HEK293 (cell line): ENCODE data around the gene DIP2B.

ENCODE experiments used
- CTCF ChIA-PET: fragments of 350-600 bp; formaldehyde crosslinking; extraction: SDS; loops from one replicate; lab custom pipeline; 2021; ENCODE audit warnings: antibody characterized with exemption; lab: Yijun Ruan, JAX
- POLR2A ChIA-PET: fragments of 300-600 bp; formaldehyde crosslinking; extraction: SDS; loops from one replicate; lab custom pipeline; 2020; ENCODE audit warnings: antibody characterized with exemption, inconsistent platforms; lab: Yijun Ruan, JAX
- H3K27ac ChIP-seq: fragments of 200-500 bp; sonication (Bioruptor generic); 2 replicates; pipeline ENCODE4 v1.5.1; 2014; ENCODE audit warnings: low read depth, low read length, control low read depth, inconsistent platforms; ENCODE audit errors: extremely low read depth
- H3K36me3 ChIP-seq, 2 experiments: fragments of 200-500 bp in 1 of 2; sonication (Bioruptor generic) in 1 of 2; 1 replicate in 1 of 2; 2 replicates in 1 of 2; pipeline ENCODE4 v1.5.1; 2014 to 2017; ENCODE audit warnings: inconsistent platforms in 2 of 2, low read length in 2 of 2; ENCODE audit not compliant: control insufficient read depth in 2 of 2, insufficient read depth in 1 of 2
- H3K4me1 ChIP-seq: fragments of 200-500 bp; sonication (Bioruptor generic); 2 replicates; pipeline ENCODE4 v1.5.1; 2014; ENCODE audit warnings: mild to moderate bottlenecking, low read length, inconsistent platforms; ENCODE audit not compliant: control insufficient read depth, insufficient read depth
- H3K4me3 ChIP-seq: 2 replicates; pipeline ENCODE4 v1.5.1; 2011; ENCODE audit warnings: low read depth, mild to moderate bottlenecking, control low read depth, low read length, moderate library complexity
- H3K9me3 ChIP-seq: fragments of 200-500 bp; sonication (Bioruptor generic); 2 replicates; pipeline ENCODE4 v1.5.1; 2014; ENCODE audit warnings: low read depth, low read length, inconsistent platforms; ENCODE audit not compliant: control insufficient read depth, insufficient read depth
- EGR2 ChIP-seq: fragments of 450-650 bp; formaldehyde crosslinking; IDR thresholded peaks from 2 replicates; pipeline ENCODE4 v1.5.1; 2016; ENCODE audit warnings: low read depth, missing biosample characterization, missing genetic modification characterization
- GLI2 ChIP-seq: fragments of 450-650 bp; formaldehyde crosslinking; IDR thresholded peaks from 2 replicates; pipeline ENCODE4; 2017; ENCODE audit warnings: missing biosample characterization, missing genetic modification characterization, low read depth, borderline replicate concordance
- IKZF3 ChIP-seq: fragments of 450-650 bp; IDR thresholded peaks from 2 replicates; pipeline ENCODE4 v1.5.0; 2018; ENCODE audit warnings: missing biosample characterization, mild to moderate bottlenecking, missing genetic modification characterization, moderate library complexity
- KLF8 ChIP-seq: fragments of 450-650 bp; formaldehyde crosslinking; IDR thresholded peaks from 2 replicates; pipeline ENCODE4 v1.5.1; 2016; ENCODE audit warnings: missing biosample characterization, missing genetic modification characterization
- MYNN ChIP-seq: fragments of 450-650 bp; formaldehyde crosslinking; IDR thresholded peaks from 2 replicates; pipeline ENCODE4 v1.5.1; 2016; ENCODE audit warnings: missing biosample characterization, missing genetic modification characterization, borderline replicate concordance
- MZF1 ChIP-seq: fragments of 450-650 bp; formaldehyde crosslinking; IDR thresholded peaks from 2 replicates; pipeline ENCODE4 v1.5.1; 2017; ENCODE audit warnings: missing biosample characterization, missing genetic modification characterization, borderline replicate concordance
- REPIN1 ChIP-seq: fragments of 450-650 bp; formaldehyde crosslinking; IDR thresholded peaks from 2 replicates; pipeline ENCODE4 v1.5.1; 2017; ENCODE audit warnings: missing biosample characterization, missing genetic modification characterization, low read depth
- ZBTB48 ChIP-seq: fragments of 450-650 bp; formaldehyde crosslinking; IDR thresholded peaks from 2 replicates; pipeline ENCODE4 v1.5.1; 2016; ENCODE audit warnings: missing biosample characterization, missing genetic modification characterization
- ZFP37 ChIP-seq: fragments of 450-650 bp; formaldehyde crosslinking; IDR thresholded peaks from 2 replicates; pipeline ENCODE4 v1.5.1; 2016; ENCODE audit warnings: missing biosample characterization, missing genetic modification characterization
- ZIC2 ChIP-seq: fragments of 450-650 bp; formaldehyde crosslinking; IDR thresholded peaks from 2 replicates; pipeline ENCODE4 v1.5.1; 2016; ENCODE audit warnings: missing biosample characterization, missing genetic modification characterization
- ZNF175 ChIP-seq: fragments of 450-650 bp; formaldehyde crosslinking; IDR thresholded peaks from 2 replicates; pipeline ENCODE4 v1.5.1; 2016; ENCODE audit warnings: missing biosample characterization, missing genetic modification characterization
- ZNF335 ChIP-seq: fragments of 450-650 bp; formaldehyde crosslinking; conservative IDR thresholded peaks from 2 replicates; pipeline ENCODE4 v1.5.1; 2016; ENCODE audit warnings: missing biosample characterization, missing genetic modification characterization
- ZNF433 ChIP-seq: fragments of 450-650 bp; formaldehyde crosslinking; IDR thresholded peaks from 2 replicates; pipeline ENCODE4 v1.5.1; 2016; ENCODE audit warnings: missing biosample characterization, missing genetic modification characterization, low read depth
- ZNF473 ChIP-seq: fragments of 450-650 bp; formaldehyde crosslinking; IDR thresholded peaks from 2 replicates; pipeline ENCODE4 v1.5.1; 2017; ENCODE audit warnings: missing biosample characterization, missing genetic modification characterization
- ZNF654 ChIP-seq: fragments of 450-650 bp; formaldehyde crosslinking; IDR thresholded peaks from 2 replicates; pipeline ENCODE4 v1.5.1; 2016; ENCODE audit warnings: low read depth, missing biosample characterization, missing genetic modification characterization
- ZNF664 ChIP-seq: fragments of 450-650 bp; formaldehyde crosslinking; IDR thresholded peaks from 2 replicates; pipeline ENCODE4 v1.5.1; 2016; ENCODE audit warnings: missing biosample characterization, missing genetic modification characterization
- ZSCAN23 ChIP-seq: fragments of 450-650 bp; formaldehyde crosslinking; IDR thresholded peaks from 2 replicates; pipeline ENCODE4 v1.5.1; 2016; ENCODE audit warnings: missing biosample characterization, missing genetic modification characterization
- TF ChIP-seq, protein P1 (sequence below): fragments of 450-650 bp; formaldehyde crosslinking; IDR thresholded peaks from 2 replicates; pipeline ENCODE4 v1.5.1; 2017; ENCODE audit warnings: missing biosample characterization, missing genetic modification characterization
- TF ChIP-seq, protein P2 (sequence below): fragments of 450-650 bp; formaldehyde crosslinking; IDR thresholded peaks from 2 replicates; pipeline ENCODE4 v1.5.1; 2017; ENCODE audit warnings: missing biosample characterization, missing genetic modification characterization
- TF ChIP-seq, protein P3 (sequence below): fragments of 450-650 bp; formaldehyde crosslinking; IDR thresholded peaks from 2 replicates; pipeline ENCODE4 v1.5.1; 2016; ENCODE audit warnings: missing biosample characterization, missing genetic modification characterization, low read depth

DIP2B gene

DNA sequence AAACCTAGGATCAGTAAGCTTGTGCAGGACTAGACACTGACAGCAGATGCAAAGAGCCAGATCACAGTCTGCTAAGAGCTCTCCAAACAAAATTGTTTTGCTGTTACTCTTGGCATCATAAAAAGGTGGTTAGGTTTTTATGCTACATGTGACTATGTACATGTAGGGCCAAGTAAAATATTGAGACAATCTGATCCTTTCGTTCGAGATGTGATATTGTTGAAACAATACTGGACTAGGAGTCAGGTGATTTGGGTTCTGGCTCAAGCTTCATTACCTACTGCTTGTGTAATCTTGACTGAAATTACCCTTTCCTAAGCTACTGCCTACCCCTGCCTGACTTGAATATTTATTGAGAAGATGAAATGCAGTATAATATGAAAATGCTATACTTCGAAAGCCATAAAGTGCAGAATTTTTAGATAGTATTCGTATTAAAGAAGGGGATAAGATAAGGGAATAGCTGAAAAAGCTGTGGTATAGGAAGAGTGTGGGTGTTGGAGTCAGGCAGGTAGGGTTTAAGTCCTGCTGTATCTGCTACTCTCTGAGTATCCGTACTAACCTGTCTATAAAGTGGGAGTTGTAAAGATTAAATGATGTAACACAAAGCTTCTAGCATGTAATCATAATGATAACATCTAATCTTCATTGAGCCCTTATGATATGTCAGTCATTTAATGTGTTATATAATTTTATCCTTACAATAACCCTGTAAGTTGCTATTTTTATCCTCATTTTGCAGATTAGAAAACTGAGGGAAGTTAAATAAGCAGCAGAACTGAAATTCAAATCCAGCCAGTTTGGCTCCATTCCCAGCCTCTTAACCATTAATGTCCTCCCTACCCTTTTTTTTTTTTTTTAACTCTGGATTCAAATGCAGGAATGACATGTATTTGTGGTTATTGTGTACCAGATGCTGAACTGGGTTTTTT is 220.5 kb downstream of the DIP2B start (continued):
- TF ChIP-seq, protein P1, sequence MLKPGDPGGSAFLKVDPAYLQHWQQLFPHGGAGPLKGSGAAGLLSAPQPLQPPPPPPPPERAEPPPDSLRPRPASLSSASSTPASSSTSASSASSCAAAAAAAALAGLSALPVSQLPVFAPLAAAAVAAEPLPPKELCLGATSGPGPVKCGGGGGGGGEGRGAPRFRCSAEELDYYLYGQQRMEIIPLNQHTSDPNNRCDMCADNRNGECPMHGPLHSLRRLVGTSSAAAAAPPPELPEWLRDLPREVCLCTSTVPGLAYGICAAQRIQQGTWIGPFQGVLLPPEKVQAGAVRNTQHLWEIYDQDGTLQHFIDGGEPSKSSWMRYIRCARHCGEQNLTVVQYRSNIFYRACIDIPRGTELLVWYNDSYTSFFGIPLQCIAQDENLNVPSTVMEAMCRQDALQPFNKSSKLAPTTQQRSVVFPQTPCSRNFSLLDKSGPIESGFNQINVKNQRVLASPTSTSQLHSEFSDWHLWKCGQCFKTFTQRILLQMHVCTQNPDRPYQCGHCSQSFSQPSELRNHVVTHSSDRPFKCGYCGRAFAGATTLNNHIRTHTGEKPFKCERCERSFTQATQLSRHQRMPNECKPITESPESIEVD (tag by site-specific recombination) = peak; percentile 91
- no peak for TF ChIP-seq ZNF473 (tag by site-specific recombination)
- peak; percentile 84 for TF ChIP-seq ZNF335 (tag by site-specific recombination)
- TF ChIP-seq, protein P2, sequence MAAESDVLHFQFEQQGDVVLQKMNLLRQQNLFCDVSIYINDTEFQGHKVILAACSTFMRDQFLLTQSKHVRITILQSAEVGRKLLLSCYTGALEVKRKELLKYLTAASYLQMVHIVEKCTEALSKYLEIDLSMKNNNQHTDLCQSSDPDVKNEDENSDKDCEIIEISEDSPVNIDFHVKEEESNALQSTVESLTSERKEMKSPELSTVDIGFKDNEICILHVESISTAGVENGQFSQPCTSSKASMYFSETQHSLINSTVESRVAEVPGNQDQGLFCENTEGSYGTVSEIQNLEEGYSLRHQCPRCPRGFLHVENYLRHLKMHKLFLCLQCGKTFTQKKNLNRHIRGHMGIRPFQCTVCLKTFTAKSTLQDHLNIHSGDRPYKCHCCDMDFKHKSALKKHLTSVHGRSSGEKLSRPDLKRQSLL (tag by site-specific recombination) = 0 out of 2 replicates have a peak, but pooled peaks have one; percentile 15
- 0 out of 2 replicates have a peak, but pooled peaks have one; percentile 15 for TF ChIP-seq ZBTB48 (tag by site-specific recombination)
- TF ChIP-seq MZF1 (tag by site-specific recombination) = peak; percentile 40; the same call in 1 of the 2 replicates
- peak; percentile 98 for TF ChIP-seq ZNF664 (tag by site-specific recombination)

DNA sequence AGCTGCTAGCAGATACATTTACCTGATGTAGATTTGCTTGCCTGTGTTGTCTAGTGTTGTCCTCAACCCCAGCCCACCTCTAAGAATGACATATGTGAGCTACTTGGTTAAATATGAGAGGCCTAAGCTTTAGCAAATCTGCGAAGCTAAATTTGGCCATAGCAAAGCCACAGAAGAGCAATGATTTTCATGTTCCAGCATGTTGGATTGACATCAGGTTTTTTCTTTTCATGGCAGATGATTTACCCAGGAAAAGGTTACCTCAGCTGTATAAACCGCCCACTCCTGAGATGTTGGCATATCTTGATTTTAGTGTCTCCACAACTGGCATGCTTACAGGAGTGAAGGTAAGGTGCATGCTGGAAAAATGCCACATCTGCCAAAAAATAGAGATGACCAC is 222.7 kb downstream of the DIP2B start:
- ChIA-PET POLR2A (interaction anchor here (0.6 to 0.7 kb wide), 2 partner anchors 283 to 829 kb away, joined by 3 read pairs; no protein-coding TSS in a partner anchor), CTCF (interaction anchor here (0.7 to 1.6 kb wide), 2 partner anchors 223 to 468 kb away, joined by 4 to 5 read pairs; no protein-coding TSS in a partner anchor)
- Histone ChIP-seq H3K27ac (no peak overlapping the region), H3K4me3 (no peak overlapping the region), H3K36me3 (peaks cover 5 to 66% of the 10 kb centered on the region in 2 experiments; a peak in 2 of 3 replicates), H3K4me1 (peaks cover 10% of the 10 kb centered on the region), H3K9me3 (no peaks in the 10 kb centered on the region)
- no peak for TF ChIP-seq MYNN (tag by site-specific recombination)
- TF ChIP-seq, protein P3, sequence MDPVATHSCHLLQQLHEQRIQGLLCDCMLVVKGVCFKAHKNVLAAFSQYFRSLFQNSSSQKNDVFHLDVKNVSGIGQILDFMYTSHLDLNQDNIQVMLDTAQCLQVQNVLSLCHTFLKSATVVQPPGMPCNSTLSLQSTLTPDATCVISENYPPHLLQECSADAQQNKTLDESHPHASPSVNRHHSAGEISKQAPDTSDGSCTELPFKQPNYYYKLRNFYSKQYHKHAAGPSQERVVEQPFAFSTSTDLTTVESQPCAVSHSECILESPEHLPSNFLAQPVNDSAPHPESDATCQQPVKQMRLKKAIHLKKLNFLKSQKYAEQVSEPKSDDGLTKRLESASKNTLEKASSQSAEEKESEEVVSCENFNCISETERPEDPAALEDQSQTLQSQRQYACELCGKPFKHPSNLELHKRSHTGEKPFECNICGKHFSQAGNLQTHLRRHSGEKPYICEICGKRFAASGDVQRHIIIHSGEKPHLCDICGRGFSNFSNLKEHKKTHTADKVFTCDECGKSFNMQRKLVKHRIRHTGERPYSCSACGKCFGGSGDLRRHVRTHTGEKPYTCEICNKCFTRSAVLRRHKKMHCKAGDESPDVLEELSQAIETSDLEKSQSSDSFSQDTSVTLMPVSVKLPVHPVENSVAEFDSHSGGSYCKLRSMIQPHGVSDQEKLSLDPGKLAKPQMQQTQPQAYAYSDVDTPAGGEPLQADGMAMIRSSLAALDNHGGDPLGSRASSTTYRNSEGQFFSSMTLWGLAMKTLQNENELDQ (tag by site-specific recombination) = no peak
- no peak for TF ChIP-seq EGR2 (tag by site-specific recombination)
- no peak for TF ChIP-seq IKZF3 (tag by site-specific recombination)
- TF ChIP-seq ZNF175 (tag by site-specific recombination) = no peak
- no peak for TF ChIP-seq ZIC2 (tag by site-specific recombination)
- TF ChIP-seq KLF8 = no peak
- TF ChIP-seq ZNF433 (tag by site-specific recombination) = no peak
- TF ChIP-seq REPIN1 = no peak
- TF ChIP-seq ZFP37 (tag by site-specific recombination) = no peak
- TF ChIP-seq ZNF654 (tag by site-specific recombination) = no peak
- TF ChIP-seq GLI2 (tag by site-specific recombination) = no peak
- TF ChIP-seq ZSCAN23 (tag by site-specific recombination) = no peak
